H9 (cell line): Measurements from ENCODE around the gene RIOX2. TPM values are rescaled to one million over a fixed set of nuclear protein-coding genes. Genes with fewer than 3 reads are reported as not detected.
A peak's percentile ranks its signal among the peaks of the same experiment; 100 is the strongest.

Source experiments
- DNase-seq: peaks from one replicate; pipeline ENCODE4 v3.0.0-alpha.2; 2017
- H2AFZ ChIP-seq: one replicate; pipeline ENCODE4 v1.6.1; 2013; ENCODE audit warnings: mild to moderate bottlenecking, low read length, control low read depth, moderate library complexity
- H2AK5ac ChIP-seq: 2 replicates; pipeline ENCODE4 v1.6.1; 2013; ENCODE audit warnings: low read length, control low read depth, mixed read lengths; ENCODE audit not compliant: insufficient read length
- H2BK120ac ChIP-seq: one replicate; pipeline ENCODE4 v1.6.1; 2013; ENCODE audit warnings: low read depth, mild to moderate bottlenecking, low read length, control low read depth, inconsistent platforms; ENCODE audit not compliant: poor library complexity, severe bottlenecking
- H2BK12ac ChIP-seq: 2 replicates; pipeline ENCODE4 v1.6.1; 2013; ENCODE audit warnings: low read length, control low read depth, mixed read lengths, low read depth; ENCODE audit not compliant: insufficient read length
- H2BK15ac ChIP-seq: 2 replicates; pipeline ENCODE4 v1.6.1; 2013; ENCODE audit warnings: low read depth, low read length, control low read depth
- H2BK20ac ChIP-seq: one replicate; pipeline ENCODE4 v1.6.1; 2013; ENCODE audit warnings: low read depth, mild to moderate bottlenecking, low read length, control low read depth, inconsistent platforms; ENCODE audit not compliant: poor library complexity, severe bottlenecking
- H2BK5ac ChIP-seq: 2 replicates; pipeline ENCODE4 v1.6.1; 2013; ENCODE audit warnings: low read length, control low read depth, mixed read lengths; ENCODE audit not compliant: insufficient read length
- H3K14ac ChIP-seq: 2 replicates; pipeline ENCODE4 v1.6.1; 2013; ENCODE audit warnings: low read length, control low read depth; ENCODE audit not compliant: insufficient read depth
- H3K18ac ChIP-seq: 2 replicates; pipeline ENCODE4 v1.6.1; 2013; ENCODE audit warnings: low read depth, mild to moderate bottlenecking, mixed read lengths, low read length, control low read depth; ENCODE audit not compliant: insufficient read length
- H3K23ac ChIP-seq: 2 replicates; pipeline ENCODE4 v1.6.1; 2013; ENCODE audit warnings: low read length, control low read depth, mixed read lengths, low read depth; ENCODE audit not compliant: insufficient read length
- H3K23me2 ChIP-seq: 2 replicates; pipeline ENCODE4 v1.6.1; 2013; ENCODE audit warnings: low read depth, mild to moderate bottlenecking, mixed read lengths, low read length, control low read depth; ENCODE audit not compliant: insufficient read length, poor library complexity, severe bottlenecking
- H3K27ac ChIP-seq: 2 replicates; pipeline ENCODE4 v1.5.1; 2013; ENCODE audit warnings: low read length, control low read depth, mixed read lengths, low read depth; ENCODE audit not compliant: insufficient read length
- H3K27me3 ChIP-seq: 2 replicates; pipeline ENCODE4 v1.6.1; 2013; ENCODE audit warnings: low read length, control low read depth, inconsistent platforms; ENCODE audit not compliant: insufficient read depth
- H3K4ac ChIP-seq: 2 replicates; pipeline ENCODE4 v1.6.1; 2013; ENCODE audit warnings: low read depth, mild to moderate bottlenecking, control low read depth, inconsistent platforms, low read length, moderate library complexity
- H3K4me1 ChIP-seq: 2 replicates; pipeline ENCODE4 v1.6.1; 2013; ENCODE audit warnings: low read length, control low read depth, inconsistent platforms; ENCODE audit not compliant: insufficient read depth
- H3K4me2 ChIP-seq: 2 replicates; pipeline ENCODE4 v1.6.1; 2013; ENCODE audit warnings: low read length, control low read depth, mixed read lengths; ENCODE audit not compliant: insufficient read length, insufficient read depth
- H3K56ac ChIP-seq: 2 replicates; pipeline ENCODE4 v1.6.1; 2013; ENCODE audit warnings: low read depth, mild to moderate bottlenecking, mixed read lengths, low read length, control low read depth; ENCODE audit not compliant: insufficient read length
- H3K79me1 ChIP-seq: 2 replicates; pipeline ENCODE4 v1.6.1; 2013; ENCODE audit warnings: low read depth, mild to moderate bottlenecking, moderate library complexity, low read length, control low read depth, inconsistent platforms; ENCODE audit not compliant: insufficient read depth, poor library complexity, severe bottlenecking
- H3K79me2 ChIP-seq: 2 replicates; pipeline ENCODE4 v1.6.1; 2013; ENCODE audit warnings: low read length, control low read depth, inconsistent platforms; ENCODE audit not compliant: insufficient read depth
- H3K9ac ChIP-seq: 2 replicates; pipeline ENCODE4 v1.6.1; 2013; ENCODE audit warnings: low read length, control low read depth, mixed read lengths; ENCODE audit not compliant: insufficient read length; ENCODE audit errors: extremely low read depth
- H3K9me3 ChIP-seq: one replicate; pipeline ENCODE4 v1.6.1; 2013; ENCODE audit warnings: low read depth, low read length, inconsistent platforms; ENCODE audit not compliant: control insufficient read depth
- H3T11ph ChIP-seq: one replicate; pipeline ENCODE4 v1.6.1; 2013; ENCODE audit warnings: mild to moderate bottlenecking, low read length, control low read depth, inconsistent platforms
- H4K20me1 ChIP-seq: one replicate; pipeline ENCODE4 v1.6.1; 2013; ENCODE audit not compliant: control insufficient read depth, insufficient read length, insufficient read depth
- H4K5ac ChIP-seq: 2 replicates; pipeline ENCODE4 v1.6.1; 2013; ENCODE audit warnings: low read depth, mild to moderate bottlenecking, mixed read lengths, low read length, control low read depth; ENCODE audit not compliant: insufficient read length
- H4K8ac ChIP-seq: replicated peaks from 2 replicates; pipeline ENCODE4 v1.6.1; 2013; ENCODE audit warnings: low read length, control low read depth, mixed read lengths, low read depth; ENCODE audit not compliant: insufficient read length
- H4K91ac ChIP-seq: 2 replicates; pipeline ENCODE4 v1.6.1; 2013; ENCODE audit warnings: low read depth, mild to moderate bottlenecking, moderate library complexity, mixed read lengths, low read length, control low read depth; ENCODE audit not compliant: insufficient read length
- H3K27ac Mint-ChIP-seq, 3 experiments: 2 replicates in 2 of 3; 3 replicates in 1 of 3; pipeline ENCODE4 v1.8.0; 2020 to 2021; ENCODE audit warnings: mixed read lengths in 3 of 3, mild to moderate bottlenecking in 1 of 3, moderate library complexity in 1 of 3
- H3K27me3 Mint-ChIP-seq: 2 replicates; pipeline ENCODE4 v1.8.0; 2021; ENCODE audit warnings: low read depth, mild to moderate bottlenecking, moderate library complexity, mixed read lengths
- H3K36me3 Mint-ChIP-seq, 3 experiments: 2 replicates in 2 of 3; 3 replicates in 1 of 3; pipeline ENCODE4 v1.8.0; 2020 to 2021; ENCODE audit warnings: low read depth in 3 of 3, mixed read lengths in 3 of 3; ENCODE audit not compliant: insufficient read depth in 1 of 3
- H3K4me1 Mint-ChIP-seq, 2 experiments: 2 replicates each; pipeline ENCODE4 v1.8.0; 2020; ENCODE audit warnings: mixed read lengths in 2 of 2
- H3K4me3 Mint-ChIP-seq, 2 experiments: 2 replicates in 1 of 2; 3 replicates in 1 of 2; pipeline ENCODE4 v1.8.0; 2020 to 2021; ENCODE audit warnings: mild to moderate bottlenecking in 2 of 2, mixed read lengths in 2 of 2, moderate library complexity in 1 of 2
- H3K9me3 Mint-ChIP-seq, 2 experiments: 2 replicates in 1 of 2; 3 replicates in 1 of 2; pipeline ENCODE4 v1.8.0; 2020; ENCODE audit warnings: mild to moderate bottlenecking in 2 of 2, mixed read lengths in 2 of 2, moderate library complexity in 1 of 2
- CTCF ChIP-seq: fragments of 200-600 bp; sonication (generic); conservative IDR thresholded peaks from 3 replicates; pipeline ENCODE4 v1.8.0; 2021; ENCODE audit warnings: antibody characterized with exemption, mild to moderate bottlenecking
- total RNA-seq: library from RNA; stranded (reverse); gene quantifications from 2 replicates; pipeline ENCODE4 v1.2.1, GENCODE V29; 2021

RIOX2 gene
- total RNA-seq, 1 experiment from 2014 or later, result 15.5 TPM

GRCh38 chr3:97930018-97930417 lies 42.2 kb downstream of the RIOX2 start:
- no peak for DNase-seq
- Histone ChIP-seq H3K4me2 (no peak overlapping the region), H3K79me1 (no peaks in the 10 kb centered on the region), H3K14ac (no peak overlapping the region), H4K8ac (no peak overlapping the region), H4K5ac (no peak overlapping the region), H3K4me1 (no peaks in the 10 kb centered on the region), H4K91ac (no peak overlapping the region), H2AK5ac (no peak overlapping the region), H2BK12ac (no peak overlapping the region), H3K79me2 (no peaks in the 10 kb centered on the region), H2AFZ (no peak overlapping the region), H2BK5ac (no peak overlapping the region), H3K56ac (no peak overlapping the region), H3K9me3 (no peaks in the 10 kb centered on the region), H3K23me2 (no peaks in the 10 kb centered on the region), H3K18ac (no peak overlapping the region), H3K27ac (no peak overlapping the region), H3K27me3 (no peaks in the 10 kb centered on the region), H3T11ph (no peak overlapping the region), H2BK20ac (no peak overlapping the region), H3K9ac (no peak overlapping the region), H2BK120ac (no peak overlapping the region), H3K23ac (no peak overlapping the region), H3K4ac (no peak overlapping the region), H2BK15ac (no peak overlapping the region), H4K20me1 (no peaks in the 10 kb centered on the region)
- peaks cover 0 to 3% (median 0%) of the 10 kb centered on the region in 3 experiments; a peak in 2 of 7 replicates for H3K36me3 Mint-ChIP-seq
- no peaks in the 10 kb centered on the region for H3K27me3 Mint-ChIP-seq
- peak overlapping the region in 1 of 3 experiments; percentile 29; a peak in 1 of 7 replicates for H3K27ac Mint-ChIP-seq
- no peak overlapping the region for H3K4me3 Mint-ChIP-seq
- no peaks in the 10 kb centered on the region for H3K9me3 Mint-ChIP-seq
- no peak for TF ChIP-seq CTCF
- no peaks in the 10 kb centered on the region for H3K4me1 Mint-ChIP-seq
